Stimulated activated CD8-positive, alpha-beta memory T cell treated with anti-CD3 and anti-CD28 coated beads, Interleukin-15, amount 100 ng/mL, for 48 hours (primary cell): ENCODE results near the gene CTNNB1.

Experiments used
- DNase-seq, 2 donors: peaks; one replicate each; pipeline ENCODE4 v3.0.0-alpha.2; 2020; ENCODE audit warnings: low read depth in 2 of 2

CTNNB1 gene

GRCh38 chr3:41219424-41219823 lies 20.1 kb downstream of the CTNNB1 start:
- DNase-seq = no peak

DNA sequence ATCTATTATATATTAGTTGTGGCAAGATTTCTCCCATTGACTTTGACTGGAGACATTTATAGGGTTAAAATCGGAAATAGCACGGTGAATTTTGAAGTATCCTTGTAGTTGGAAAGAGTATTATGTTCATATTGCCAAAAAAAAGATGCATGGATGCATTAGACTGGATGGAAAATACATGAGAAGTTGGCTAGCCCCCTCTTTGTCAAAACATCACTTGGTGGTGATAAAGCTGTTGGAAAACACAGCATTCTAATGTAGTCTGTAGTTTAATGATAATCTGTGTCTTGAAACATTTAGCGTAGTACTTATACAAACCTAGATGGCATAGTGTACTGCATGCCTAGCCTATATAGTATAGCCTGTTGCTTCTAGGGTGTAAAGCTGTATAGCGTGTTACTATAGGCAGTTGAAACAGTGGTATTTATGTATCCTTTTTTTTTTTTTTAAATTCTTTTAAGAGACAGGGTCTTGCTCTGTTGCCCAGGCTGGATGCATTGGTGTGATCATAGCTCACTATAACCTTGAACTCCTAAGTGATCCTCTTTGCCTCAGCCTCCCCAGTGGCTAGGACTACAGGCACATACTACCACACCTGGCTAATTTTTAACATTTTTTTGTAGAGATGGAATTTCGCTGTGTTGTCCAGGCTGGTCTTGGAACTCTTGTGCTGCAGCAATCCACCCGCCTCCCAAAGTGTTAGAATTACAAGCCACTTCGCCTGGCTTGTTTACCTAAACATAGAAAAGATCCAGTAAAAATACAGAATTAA lies 21.8 kb downstream of the CTNNB1 start:
- no peak for DNase-seq

DNA sequence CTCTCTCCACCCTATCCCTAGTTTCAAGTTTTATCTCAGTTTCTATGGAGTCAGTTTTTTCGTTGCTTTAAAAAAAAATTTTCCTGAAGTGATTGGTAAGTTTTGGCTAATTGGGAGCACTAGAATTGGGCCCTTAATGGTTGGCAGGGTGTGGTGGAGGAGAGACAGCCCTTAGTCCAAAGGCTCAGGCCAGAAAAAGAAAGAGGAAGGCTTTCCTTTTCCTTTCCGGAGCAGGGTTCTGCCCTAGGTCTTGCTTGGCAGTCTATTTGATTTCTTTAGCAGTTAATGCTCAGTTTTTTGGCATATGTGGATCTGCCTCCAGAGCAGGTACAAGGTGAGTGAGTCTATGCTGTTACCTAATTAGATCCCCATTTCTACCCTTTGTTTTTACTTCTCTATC lies 22.7 kb downstream of the CTNNB1 start:
- DNase-seq = no peak

DNA sequence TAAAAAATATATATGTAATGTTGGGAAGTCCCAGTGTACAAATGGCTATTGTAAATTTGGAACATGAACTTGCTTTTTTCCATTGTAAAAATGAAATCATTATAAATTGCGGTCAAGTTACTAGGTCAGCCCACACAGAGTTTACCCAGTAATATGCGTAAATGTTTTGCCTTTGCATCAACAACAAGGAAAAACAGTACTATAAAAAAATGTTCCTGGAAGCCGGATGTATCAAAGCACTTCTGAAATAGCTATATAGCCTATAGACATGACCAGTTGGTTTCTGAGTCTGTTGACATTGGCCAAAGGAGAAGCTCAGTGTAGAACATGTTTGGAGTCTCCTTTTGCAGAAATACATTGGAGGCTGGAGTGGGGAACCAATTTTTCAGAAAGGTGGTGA lies 23.2 kb downstream of the CTNNB1 start:
- no peak for DNase-seq

GRCh38 chr3:41223078-41223477 lies 23.8 kb downstream of the CTNNB1 start:
- DNase-seq = no peak

DNA sequence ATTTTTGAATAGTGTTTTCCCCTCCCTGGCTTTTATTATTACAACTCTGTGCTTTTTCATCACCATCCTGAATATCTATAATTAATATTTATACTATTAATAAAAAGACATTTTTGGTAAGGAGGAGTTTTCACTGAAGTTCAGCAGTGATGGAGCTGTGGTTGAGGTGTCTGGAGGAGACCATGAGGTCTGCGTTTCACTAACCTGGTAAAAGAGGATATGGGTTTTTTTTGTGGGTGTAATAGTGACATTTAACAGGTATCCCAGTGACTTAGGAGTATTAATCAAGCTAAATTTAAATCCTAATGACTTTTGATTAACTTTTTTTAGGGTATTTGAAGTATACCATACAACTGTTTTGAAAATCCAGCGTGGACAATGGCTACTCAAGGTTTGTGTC lies 24.4 kb downstream of the CTNNB1 start:
- DNase-seq = no peak

- DNase-seq = no peak
Measured at GRCh38 chr3:41224120-41224806, 25.0 kb downstream of the CTNNB1 start.

- DNase-seq = no peak
Measured at GRCh38 chr3:41234823-41235721, 35.8 kb downstream of the CTNNB1 start.

DNA sequence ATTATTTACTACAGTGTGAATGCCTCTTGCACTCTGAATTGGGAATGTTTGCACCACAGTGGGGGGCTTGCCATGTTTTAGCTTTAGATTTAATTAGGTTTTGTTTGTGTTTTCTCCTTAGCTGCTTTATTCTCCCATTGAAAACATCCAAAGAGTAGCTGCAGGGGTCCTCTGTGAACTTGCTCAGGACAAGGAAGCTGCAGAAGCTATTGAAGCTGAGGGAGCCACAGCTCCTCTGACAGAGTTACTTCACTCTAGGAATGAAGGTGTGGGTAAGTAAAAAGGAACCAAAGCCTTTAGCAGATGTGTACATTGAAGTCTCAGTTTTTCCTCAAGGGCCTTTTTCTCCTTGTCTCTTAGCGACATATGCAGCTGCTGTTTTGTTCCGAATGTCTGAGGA lies 36.9 kb downstream of the CTNNB1 start:
- no peak for DNase-seq

DNA sequence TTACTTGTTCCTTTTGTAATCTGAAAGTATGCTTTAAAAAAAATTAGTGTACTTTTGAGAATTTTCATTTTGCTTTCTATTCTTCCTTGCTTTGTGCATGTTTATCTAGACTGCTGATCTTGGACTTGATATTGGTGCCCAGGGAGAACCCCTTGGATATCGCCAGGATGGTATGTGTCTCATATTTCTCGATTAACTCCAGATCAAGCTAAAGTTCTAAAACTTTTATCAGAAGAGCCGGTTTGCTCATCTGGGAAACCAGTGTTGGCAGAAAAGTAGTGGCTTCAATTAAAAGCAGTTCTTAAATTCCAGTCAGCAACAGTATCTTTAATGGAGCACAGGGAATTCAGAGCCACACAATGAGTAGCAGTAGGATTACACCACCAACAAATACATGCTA lies 38.6 kb downstream of the CTNNB1 start:
- no peak for DNase-seq

DNA sequence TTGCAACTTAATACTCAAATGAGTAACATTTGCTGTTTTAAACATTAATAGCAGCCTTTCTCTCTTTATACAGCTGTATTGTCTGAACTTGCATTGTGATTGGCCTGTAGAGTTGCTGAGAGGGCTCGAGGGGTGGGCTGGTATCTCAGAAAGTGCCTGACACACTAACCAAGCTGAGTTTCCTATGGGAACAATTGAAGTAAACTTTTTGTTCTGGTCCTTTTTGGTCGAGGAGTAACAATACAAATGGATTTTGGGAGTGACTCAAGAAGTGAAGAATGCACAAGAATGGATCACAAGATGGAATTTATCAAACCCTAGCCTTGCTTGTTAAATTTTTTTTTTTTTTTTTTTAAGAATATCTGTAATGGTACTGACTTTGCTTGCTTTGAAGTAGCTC lies 40.3 kb downstream of the CTNNB1 start:
- no peak for DNase-seq

GRCh38 chr3:41241161-41241560 lies 41.9 kb downstream of the CTNNB1 start:
- no peak for DNase-seq

GRCh38 chr3:41241800-41242571 lies 42.7 kb downstream of the CTNNB1 start:
- DNase-seq = no peak

GRCh38 chr3:41243183-41243582 lies 43.9 kb downstream of the CTNNB1 start:
- no peak for DNase-seq

DNA sequence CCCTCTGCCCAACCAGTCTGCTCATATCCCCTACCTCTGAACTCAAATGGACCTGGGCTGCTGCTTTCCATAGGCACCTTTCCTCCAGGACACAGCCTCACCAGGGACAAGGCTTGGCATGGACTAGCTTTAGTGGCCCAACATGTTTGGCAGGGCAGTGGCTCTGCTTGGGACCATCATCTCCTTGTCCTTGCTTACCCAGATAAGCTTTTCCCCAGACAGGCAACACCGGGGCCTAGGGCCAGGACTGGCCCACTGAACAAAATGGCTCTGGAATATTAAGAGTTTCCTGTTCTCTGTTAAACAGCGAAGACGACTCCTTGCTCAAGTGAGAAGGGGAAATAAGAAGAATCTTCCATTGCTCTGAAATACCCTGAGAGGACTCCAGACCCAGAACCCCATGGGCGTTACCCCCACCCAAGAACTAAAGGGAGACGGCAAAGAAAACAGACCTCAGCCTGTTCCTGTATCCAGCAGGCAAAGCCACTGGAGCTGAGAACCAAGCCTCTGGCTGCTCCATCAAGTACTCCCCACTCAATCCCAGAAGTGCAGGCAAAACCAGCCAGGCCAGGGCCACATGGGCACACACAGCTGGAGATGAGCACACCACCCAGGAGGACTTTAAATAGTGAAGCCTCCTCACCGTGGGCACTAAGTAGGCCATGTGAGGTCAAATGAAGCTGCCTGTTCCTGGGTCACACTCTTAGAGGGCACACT lies 45.5 kb downstream of the CTNNB1 start:
- no peak for DNase-seq

- DNase-seq = no peak
Measured at GRCh38 chr3:41247055-41248004, 48.0 kb downstream of the CTNNB1 start.

- DNase-seq = no peak
Measured at GRCh38 chr3:41248525-41248924, 49.2 kb downstream of the CTNNB1 start.

GRCh38 chr3:41249318-41249717 lies 50.0 kb downstream of the CTNNB1 start:
- DNase-seq = no peak

DNA sequence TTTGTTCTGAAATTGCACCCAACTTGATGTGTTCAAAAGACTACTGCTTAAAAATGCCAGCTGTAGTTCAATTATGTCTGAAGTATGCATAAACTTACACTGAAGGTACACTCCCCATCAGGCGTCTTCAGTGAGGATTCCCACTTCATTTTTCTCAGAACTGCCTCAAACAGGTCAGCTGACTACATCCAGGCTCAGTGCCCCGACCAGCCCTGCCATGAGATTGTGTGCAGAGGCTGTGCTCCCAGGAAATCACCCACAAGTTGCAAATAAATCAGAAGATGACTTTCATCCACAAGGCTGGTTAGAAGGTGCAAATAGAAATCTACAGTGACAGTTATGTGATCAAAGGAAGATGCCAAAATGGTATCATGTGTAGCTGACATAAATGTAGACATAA lies 51.5 kb downstream of the CTNNB1 start:
- DNase-seq = no peak

GRCh38 chr3:41251593-41251992 lies 52.3 kb downstream of the CTNNB1 start:
- DNase-seq = no peak
